Astrocyte of the cerebellum (primary cell): ENCODE results near the gene TCFL5.

ENCODE experiments used
- DNase-seq: peaks from one replicate; pipeline ENCODE4 v3.0.0-alpha.2; 2011; ENCODE audit warnings: low read depth
- H3K4me3 ChIP-seq: 2 replicates; pipeline ENCODE4 v1.5.1; 2011; ENCODE audit warnings: mild to moderate bottlenecking, low read depth, low read length, moderate library complexity
- CTCF ChIP-seq: IDR thresholded peaks from 2 replicates; pipeline ENCODE4 v1.5.1; 2012; ENCODE audit warnings: low read length, low read depth, moderate library complexity, mild to moderate bottlenecking; ENCODE audit errors: missing control alignments
- in situ Hi-C: cut with HindIII; loops from 2 replicates; pipeline ENCODE4 v1.10.0; 2017; ENCODE audit warnings: low sequenced_read_pairs

TCFL5 gene

GRCh38 chr20:62811720-62812119, 49.9 kb downstream of the TCFL5 start:
- no peak overlapping the region for H3K4me3 ChIP-seq
- no peak for DNase-seq
- in situ Hi-C loops: no loop called here
- no peak for TF ChIP-seq CTCF

- in situ Hi-C loops: no loop called here
- no peak overlapping the region for H3K4me3 ChIP-seq
- no peak for DNase-seq
- TF ChIP-seq CTCF: no peak
Measured at GRCh38 chr20:62811320-62811719, 50.3 kb downstream of the TCFL5 start.

GRCh38 chr20:62809530-62810428, 51.8 kb downstream of the TCFL5 start:
- no peak for DNase-seq
- in situ Hi-C loops: no loop called here
- no peak overlapping the region for H3K4me3 ChIP-seq
- TF ChIP-seq CTCF: no peak

- TF ChIP-seq CTCF: peak; percentile 96
- in situ Hi-C loops: no loop called here
- no peak overlapping the region for H3K4me3 ChIP-seq
- DNase-seq: no peak
Measured at GRCh38 chr20:62808211-62808865, 53.3 kb downstream of the TCFL5 start.

GRCh38 chr20:62807444-62808210, 54.0 kb downstream of the TCFL5 start:
- TF ChIP-seq CTCF: no peak

GRCh38 chr20:62806383-62807050, 55.1 kb downstream of the TCFL5 start:
- H3K4me3 ChIP-seq: peak overlapping the region; percentile 68
- no peak for DNase-seq
- in situ Hi-C loops: no loop called here
- TF ChIP-seq CTCF: no peak

More at GRCh38 chr20:62807444-62808210, 54.0 kb downstream of the TCFL5 start:
- H3K4me3 ChIP-seq: no peak overlapping the region
- in situ Hi-C loops: no loop called here
- DNase-seq: no peak
